Measurements from ENCODE around the gene IZUMO4. TPM values are rescaled to one million over a fixed set of nuclear protein-coding genes. Genes with fewer than 3 reads are reported as not detected.

IZUMO4 gene
- total and polyA plus RNA-seq, 10 of the 15 experiments (the other 5 are each of a cell fraction or from before 2014, with no cell fraction given) = 0.53 to 27.1 (median 7.5) TPM

- TF ChIP-seq NFYB (IDR thresholded peaks at IDR 0.05; ENCODE audit: insufficient read depth, low read depth, low read length) (no peak), EZH2 (IDR thresholded peaks at IDR 0.05; ENCODE audit: borderline replicate concordance, control insufficient read depth, low read depth, low read length) (no peak), FOS (IDR thresholded peaks at IDR 0.05; ENCODE audit: borderline replicate concordance, extremely low read depth, insufficient read length) (no peak), FOXK2 (IDR thresholded peaks at IDR 0.05) (no peak), CREB1 (IDR thresholded peaks at IDR 0.05; ENCODE audit: low read depth) (peak; percentile 79), ZNF687 (IDR thresholded peaks at IDR 0.05) (peak; percentile 92), NFIC (IDR thresholded peaks at IDR 0.05; ENCODE audit: low read depth, low read length) (no peak), BHLHE40 (IDR thresholded peaks at IDR 0.05; ENCODE audit: borderline replicate concordance in 1 of 2, low read depth in 2 of 2, low read length in 1 of 2) (peak in 1 of 2 experiments; percentile 46; a peak in 1 of 4 replicates), MTA3 (IDR thresholded peaks at IDR 0.05; ENCODE audit: borderline replicate concordance, low read length) (0 out of 2 replicates have a peak, but pooled peaks have one; percentile 12), CREM (IDR thresholded peaks at IDR 0.05; ENCODE audit: low read depth) (peak; percentile 67), NKRF (conservative IDR thresholded peaks at IDR 0.05) (peak; percentile 73), SPI1 (IDR thresholded peaks at IDR 0.05; ENCODE audit: borderline replicate concordance, insufficient read depth, low read depth, low read length) (peak; percentile 39; the same call in 1 of the 2 replicates), CTCF (IDR thresholded peaks at IDR 0.05 in 2 of 3, conservative IDR thresholded peaks at IDR 0.05 in 1 of 3; ENCODE audit: control insufficient read depth in 2 of 3, extremely low read depth in 1 of 3, insufficient read depth in 1 of 3, low read depth in 3 of 3, low read length in 3 of 3) (no peak), CHD1 (IDR thresholded peaks at IDR 0.05; ENCODE audit: low read depth, low read length) (no peak), CEBPB (IDR thresholded peaks at IDR 0.05; ENCODE audit: borderline replicate concordance in 1 of 2, low read depth in 2 of 2, low read length in 2 of 2) (no peak), SRF (IDR thresholded peaks at IDR 0.05; ENCODE audit: low read depth in 2 of 2, low read length in 2 of 2) (no peak), ZBED1 (IDR thresholded peaks at IDR 0.05; ENCODE audit: borderline replicate concordance) (no peak), E2F4 (IDR thresholded peaks at IDR 0.05; ENCODE audit: low read depth, low read length) (no peak), CHD2 (IDR thresholded peaks at IDR 0.05; ENCODE audit: borderline replicate concordance, low read depth, low read length) (0 out of 2 replicates have a peak, but pooled peaks have one; percentile 11)
These were observed 14.6 kb upstream of the IZUMO4 start (continued) for GRCh38 chr19:2081873-2082810.

Measured in GM12878 (cell line).